Retinal pigment epithelial cell (primary cell): ENCODE results near the gene TREH.

Experiments
- DNase-seq: peaks from one replicate; pipeline ENCODE4 v3.0.0-alpha.2; 2010; ENCODE audit warnings: low read depth
- H3K4me3 ChIP-seq: 2 replicates; pipeline ENCODE4 v1.5.1; 2011; ENCODE audit warnings: mild to moderate bottlenecking, low read length, control low read depth, moderate library complexity
- TF ChIP-seq, protein P1 (sequence below): conservative IDR thresholded peaks from 2 replicates; pipeline ENCODE4 v1.5.1; 2011; ENCODE audit warnings: low read depth, low read length, control low read depth, inconsistent platforms

Gene TREH

DNA sequence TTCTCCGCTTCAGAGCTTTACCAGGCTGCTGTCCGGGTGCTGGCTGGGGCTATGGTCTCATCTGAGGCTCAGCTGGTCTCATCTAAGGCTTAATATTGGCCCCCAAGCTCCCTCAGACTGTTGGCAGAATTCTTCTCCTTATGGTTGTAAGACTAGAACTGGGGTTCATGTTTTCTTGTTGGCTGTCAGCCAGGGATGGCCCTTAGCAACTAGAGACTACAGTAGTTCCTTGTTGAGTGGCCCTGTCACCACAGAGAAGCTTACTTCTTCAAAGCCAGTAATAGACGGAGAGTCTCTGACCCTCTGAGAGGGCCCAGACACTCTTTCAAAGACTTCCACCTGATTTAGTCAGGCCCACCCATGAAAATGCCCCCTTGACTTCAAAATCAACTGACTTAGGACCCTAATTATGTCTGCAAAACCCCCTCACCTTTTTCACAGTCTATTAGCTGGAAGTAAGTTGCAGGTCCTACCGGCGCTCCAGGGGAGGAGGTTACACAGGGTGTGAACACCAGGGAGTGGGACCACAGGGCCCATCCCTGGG is 24.2 kb upstream of the TREH start:
- no peak overlapping the region for H3K4me3 ChIP-seq
- DNase-seq, result no peak
- TF ChIP-seq, protein P1, sequence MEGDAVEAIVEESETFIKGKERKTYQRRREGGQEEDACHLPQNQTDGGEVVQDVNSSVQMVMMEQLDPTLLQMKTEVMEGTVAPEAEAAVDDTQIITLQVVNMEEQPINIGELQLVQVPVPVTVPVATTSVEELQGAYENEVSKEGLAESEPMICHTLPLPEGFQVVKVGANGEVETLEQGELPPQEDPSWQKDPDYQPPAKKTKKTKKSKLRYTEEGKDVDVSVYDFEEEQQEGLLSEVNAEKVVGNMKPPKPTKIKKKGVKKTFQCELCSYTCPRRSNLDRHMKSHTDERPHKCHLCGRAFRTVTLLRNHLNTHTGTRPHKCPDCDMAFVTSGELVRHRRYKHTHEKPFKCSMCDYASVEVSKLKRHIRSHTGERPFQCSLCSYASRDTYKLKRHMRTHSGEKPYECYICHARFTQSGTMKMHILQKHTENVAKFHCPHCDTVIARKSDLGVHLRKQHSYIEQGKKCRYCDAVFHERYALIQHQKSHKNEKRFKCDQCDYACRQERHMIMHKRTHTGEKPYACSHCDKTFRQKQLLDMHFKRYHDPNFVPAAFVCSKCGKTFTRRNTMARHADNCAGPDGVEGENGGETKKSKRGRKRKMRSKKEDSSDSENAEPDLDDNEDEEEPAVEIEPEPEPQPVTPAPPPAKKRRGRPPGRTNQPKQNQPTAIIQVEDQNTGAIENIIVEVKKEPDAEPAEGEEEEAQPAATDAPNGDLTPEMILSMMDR, result no peak

DNA sequence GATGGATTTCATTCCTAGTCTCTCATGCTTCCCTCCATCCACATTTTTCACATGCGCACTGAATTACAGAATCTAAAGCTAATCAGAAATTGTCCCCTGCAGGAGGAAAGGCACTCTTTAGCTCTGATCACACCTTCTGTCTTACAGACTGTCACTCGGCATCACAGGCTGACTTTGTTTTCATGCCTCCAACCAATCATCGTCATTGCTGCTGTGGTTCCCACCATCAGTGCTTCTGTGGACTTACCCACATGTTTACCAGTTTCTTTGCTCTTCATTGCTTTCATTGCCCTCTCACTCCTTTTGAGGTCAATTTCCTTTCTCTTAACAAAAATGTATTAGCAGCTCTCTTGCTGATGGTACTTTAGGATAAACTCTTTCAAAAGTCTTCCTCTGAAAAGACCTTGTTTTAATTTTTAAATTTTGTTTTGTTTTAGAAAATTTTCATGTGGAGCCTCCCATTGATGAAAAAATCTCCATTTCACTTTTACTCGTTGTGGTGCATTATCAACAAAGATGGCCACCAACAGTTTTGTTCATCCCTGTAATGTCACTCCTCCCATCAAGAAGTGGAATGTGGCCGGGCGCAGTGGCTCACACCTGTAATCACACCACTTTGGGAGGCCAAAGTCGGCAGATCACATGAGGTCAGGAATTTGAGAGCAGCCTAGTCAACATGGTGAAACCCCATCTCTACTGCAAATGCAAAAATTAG is 20.2 kb upstream of the TREH start:
- H3K4me3 ChIP-seq, result no peak overlapping the region
- TF ChIP-seq, protein P1, result no peak
- DNase-seq, result no peak

- TF ChIP-seq, protein P1, result no peak
Observed at GRCh38 chr11:118697346-118697745, 17.9 kb upstream of the TREH start.

GRCh38 chr11:118696673-118697226 is 17.3 kb upstream of the TREH start:
- TF ChIP-seq, protein P1, result no peak
- no peak overlapping the region for H3K4me3 ChIP-seq
- DNase-seq, result no peak

More at GRCh38 chr11:118697346-118697745, 17.9 kb upstream of the TREH start:
- no peak for DNase-seq
- H3K4me3 ChIP-seq, result no peak overlapping the region

DNA sequence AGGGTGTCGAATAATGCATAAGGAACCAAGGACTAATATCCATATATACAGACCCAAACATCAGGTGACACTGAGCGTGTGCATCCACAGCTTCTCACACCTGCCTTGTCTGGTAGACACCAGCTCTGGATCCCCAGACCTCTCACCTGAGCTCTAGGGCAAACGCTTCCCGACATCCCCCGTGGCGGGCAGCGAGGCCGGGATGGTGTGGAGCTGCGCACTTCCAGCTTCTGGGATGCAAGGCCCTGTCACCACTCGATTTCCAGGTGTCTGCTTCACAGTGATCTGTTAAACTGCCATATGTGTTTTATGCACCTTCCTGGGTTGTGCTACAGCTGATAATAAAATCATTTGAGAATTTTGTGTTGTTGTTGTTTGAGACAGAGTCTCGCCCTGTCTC is 15.3 kb upstream of the TREH start:
- TF ChIP-seq, protein P1, result no peak
- no peak for DNase-seq

DNA sequence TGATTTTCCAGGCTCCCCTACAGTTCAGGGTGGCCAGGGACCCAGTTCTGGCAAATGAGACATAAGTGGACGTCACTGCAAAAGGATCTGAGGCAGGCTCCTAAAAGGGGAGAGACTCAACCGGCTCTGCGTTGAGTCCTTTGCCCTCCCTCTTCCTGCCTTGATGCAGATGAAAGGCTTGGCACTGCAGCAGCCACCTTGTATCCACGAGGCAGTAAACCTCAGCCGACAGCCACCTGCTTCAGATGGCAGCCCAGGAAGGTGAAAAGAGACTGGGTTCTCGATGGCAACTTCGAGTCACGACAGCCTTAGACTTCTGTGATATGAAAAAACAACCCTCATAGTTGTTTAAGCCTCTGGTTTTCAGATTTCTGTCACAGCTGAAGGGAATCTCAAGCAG is 14.7 kb upstream of the TREH start:
- no peak for DNase-seq
- TF ChIP-seq, protein P1, result no peak
- no peak overlapping the region for H3K4me3 ChIP-seq

More for the DNA sequence above, 15.3 kb upstream of the TREH start:
- H3K4me3 ChIP-seq, result no peak overlapping the region
